ENCODE data around the gene DHX15.

DNA sequence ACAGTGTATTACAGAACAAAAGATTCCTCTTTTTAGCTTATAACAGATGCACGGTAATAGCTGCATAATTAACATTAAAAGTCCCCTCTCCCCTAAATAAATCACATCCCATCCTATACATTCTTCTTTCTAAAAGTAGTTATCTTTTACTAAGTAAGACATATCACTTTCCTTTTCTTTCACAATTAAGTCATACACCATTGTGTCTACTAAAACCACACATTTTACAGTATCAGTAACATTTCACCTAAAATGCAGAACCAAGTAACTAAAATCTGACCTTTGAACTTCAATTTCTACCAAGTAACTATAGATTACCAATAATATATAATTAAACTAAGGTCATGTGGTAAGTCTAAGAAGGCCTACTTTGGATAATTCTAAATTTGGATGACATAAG lies 14.2 kb downstream of the DHX15 start:
- no peak for TF ChIP-seq REST (IDR thresholded peaks at IDR 0.05; ENCODE audit: low read depth)
- TF ChIP-seq MAX (IDR thresholded peaks at IDR 0.05), result no peak
- TF ChIP-seq TCF12 (IDR thresholded peaks at IDR 0.05; ENCODE audit: low read depth), result no peak
- no peak for TF ChIP-seq FOXM1 (IDR thresholded peaks at IDR 0.05; ENCODE audit: borderline replicate concordance, low read depth)
- no peak for TF ChIP-seq RAD21 (IDR thresholded peaks at IDR 0.05; ENCODE audit: low read depth)
- no peak for TF ChIP-seq YY1 (IDR thresholded peaks at IDR 0.05; ENCODE audit: low read depth)
- TF ChIP-seq TAF1 (IDR thresholded peaks at IDR 0.05; ENCODE audit: low read depth), result no peak
- no peak for TF ChIP-seq EP300 (IDR thresholded peaks at IDR 0.05; ENCODE audit: borderline replicate concordance)
